Ovary (tissue), 9 donors: ENCODE results near the gene HYAL4. TPM values are rescaled to one million over a fixed set of nuclear protein-coding genes. Genes with fewer than 3 reads are reported as not detected.

ENCODE experiments used
- DNase-seq, 5 donors: peaks; one replicate each; pipeline ENCODE4 v3.0.0-alpha.2; 2019 to 2020
- H3K27ac ChIP-seq, 2 donors: fragments of 200-600 bp; one replicate each; pipeline versions ENCODE4 v1.5.1 to v1.8.0; 2019 to 2022
- H3K27me3 ChIP-seq: fragments of 200-600 bp; one replicate; pipeline ENCODE4 v1.8.0; 2022
- H3K36me3 ChIP-seq: fragments of 200-600 bp; sonication (generic); one replicate; pipeline ENCODE4 v1.5.1; 2019
- H3K4me1 ChIP-seq: one replicate; pipeline ENCODE4 v1.8.1; 2013; ENCODE audit warnings: mild to moderate bottlenecking, moderate library complexity; ENCODE audit not compliant: insufficient read depth
- H3K4me3 ChIP-seq: fragments of 200-600 bp; sonication (generic); one replicate; pipeline ENCODE4 v1.5.1; 2017
- H3K9me3 ChIP-seq, 2 donors: fragments of 200-600 bp in 1 of 2; sonication (generic) in 1 of 2; one replicate each; pipeline versions ENCODE4 v1.5.1 to v1.8.1; 2013 to 2019; ENCODE audit warnings: mild to moderate bottlenecking in 1 of 2, moderate library complexity in 1 of 2
- EP300 ChIP-seq: sonication (generic); formaldehyde crosslinking; IDR thresholded peaks from one replicate; pipeline ENCODE4 v1.6.1; 2017; ENCODE audit warnings: antibody characterized with exemption
- POLR2A ChIP-seq: fragments of 450-650 bp; IDR thresholded peaks from one replicate; pipeline ENCODE4 v1.6.1; 2017; ENCODE audit warnings: antibody characterized with exemption, mild to moderate bottlenecking, moderate library complexity
- WGBS, 3 donors: extraction: QIAGEN DNeasy Blood & Tissue Kit in 1 of 3; methylation state at CpG; one replicate each; pipeline versions ENCODE4 v1.1.5 to v1.1.7; 2013 to 2017; 5-methylcytosine and 5-hydroxymethylcytosine counted together
- intact Hi-C, 4 donors: fragments of 100-400 bp; cut with DNase I; formaldehyde crosslinking; loops; one replicate each; pipeline versions ENCODE4 v1.11.0 to v1.15.1; 2022 to 2023
- polyA plus RNA-seq, 2 donors: library from polyadenylated mRNA; stranded (reverse); fragments of 200-250 nt in 1 of 2; fragments of 350-450 nt in 1 of 2; fragmentation: Illumina TruSeq in 1 of 2; extraction: RNeasy Lipid Tissue Mini Kit (QIAGEN cat#74804) in 1 of 2; gene quantifications; one replicate each; pipeline ENCODE4 v1.2.3, GENCODE V29; 2013 to 2014
- total RNA-seq, 7 donors: library from RNA; depleted of rRNA in 2 of 7; stranded (reverse); fragments of >200 nt in 2 of 7; fragmentation: NEBNext Ultra II Directional in 3 of 7; extraction: Animal tissue kit (Norgen Biotek cat#: 25700) in 3 of 7; gene quantifications; one replicate each; pipeline versions ENCODE4 v1.1.0 to v1.2.4, GENCODE V29; 2016 to 2023
- TF ChIP-seq, protein P1 (sequence below), 3 donors: fragments of 450-650 bp in 2 of 3; fragments of 200-600 bp in 1 of 3; IDR thresholded peaks; one replicate each; pipeline versions ENCODE4 v1.5.1 to v1.8.0; 2016 to 2022; ENCODE audit warnings: antibody characterized with exemption in 3 of 3, mild to moderate bottlenecking in 1 of 3
- donor health status: DM: no; HTN: no; CAD: no; lungs with moderate emphysema.
- donor health status: DM: no; HTN: no; CAD: no.
- donor health status: Bipolar disorder and iron deficiency.
- donor health status: DM: yes; HTN: yes; CAD: no.
- donor health status: DM: no; HTN: no; CAD: no.
- donor health status: DM: yes; HTN: yes; CAD: no.

Gene HYAL4
- total and polyA plus RNA-seq, 9 donors = 0.20 TPM; not detected in 8

DNA sequence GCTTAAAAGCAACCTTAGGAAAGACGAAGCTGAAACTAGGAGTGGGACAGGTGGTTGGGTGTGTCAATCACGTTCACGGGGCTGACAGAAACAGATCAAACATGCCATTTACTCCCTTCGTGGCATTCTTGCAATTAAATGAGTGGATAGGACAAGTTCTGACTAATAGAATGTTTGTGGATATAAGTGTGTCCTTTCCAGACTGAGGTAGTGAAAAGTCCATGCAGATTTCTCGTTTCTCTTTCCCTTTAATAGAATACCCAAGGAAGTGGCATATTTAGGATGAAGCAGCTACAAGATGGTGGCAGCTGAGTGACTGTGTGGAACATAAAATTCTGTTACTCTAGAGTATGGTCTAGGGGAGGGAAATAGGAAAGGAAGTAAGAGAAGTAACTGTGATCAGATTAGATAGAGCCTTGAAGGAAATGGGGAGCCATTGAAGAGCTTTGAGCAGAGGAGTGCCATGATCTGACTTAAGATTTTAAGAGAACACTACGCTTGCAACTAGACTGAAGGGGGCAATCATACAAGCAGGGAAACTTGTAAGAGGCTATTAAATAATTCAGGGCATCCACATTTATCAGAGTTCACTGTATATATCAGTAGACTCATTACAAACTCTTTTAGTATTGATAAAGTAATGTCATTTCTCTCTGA, 46.3 kb upstream of the HYAL4 start:
- no peaks in the 10 kb centered on the region for H3K27me3 ChIP-seq
- no peaks in the 10 kb centered on the region for H3K9me3 ChIP-seq
- H3K36me3 ChIP-seq = no peaks in the 10 kb centered on the region
- DNase-seq = no peak
- 59 to 79% (median 72%) methylated on average over 6 of the region's 6 CpGs for WGBS, 3 donors
- TF ChIP-seq POLR2A (no peak), EP300 (no peak)
- TF ChIP-seq, protein P1, sequence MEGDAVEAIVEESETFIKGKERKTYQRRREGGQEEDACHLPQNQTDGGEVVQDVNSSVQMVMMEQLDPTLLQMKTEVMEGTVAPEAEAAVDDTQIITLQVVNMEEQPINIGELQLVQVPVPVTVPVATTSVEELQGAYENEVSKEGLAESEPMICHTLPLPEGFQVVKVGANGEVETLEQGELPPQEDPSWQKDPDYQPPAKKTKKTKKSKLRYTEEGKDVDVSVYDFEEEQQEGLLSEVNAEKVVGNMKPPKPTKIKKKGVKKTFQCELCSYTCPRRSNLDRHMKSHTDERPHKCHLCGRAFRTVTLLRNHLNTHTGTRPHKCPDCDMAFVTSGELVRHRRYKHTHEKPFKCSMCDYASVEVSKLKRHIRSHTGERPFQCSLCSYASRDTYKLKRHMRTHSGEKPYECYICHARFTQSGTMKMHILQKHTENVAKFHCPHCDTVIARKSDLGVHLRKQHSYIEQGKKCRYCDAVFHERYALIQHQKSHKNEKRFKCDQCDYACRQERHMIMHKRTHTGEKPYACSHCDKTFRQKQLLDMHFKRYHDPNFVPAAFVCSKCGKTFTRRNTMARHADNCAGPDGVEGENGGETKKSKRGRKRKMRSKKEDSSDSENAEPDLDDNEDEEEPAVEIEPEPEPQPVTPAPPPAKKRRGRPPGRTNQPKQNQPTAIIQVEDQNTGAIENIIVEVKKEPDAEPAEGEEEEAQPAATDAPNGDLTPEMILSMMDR (IDR thresholded peaks at IDR 0.05) = no peak
- intact Hi-C loops = loop anchor here in 2 of 4 donors (5.0 to 10.0 kb wide), 3 partner anchors 54 to 69 kb away; partner anchors contain the start of gene WASL (in 1 of the 2)
- H3K4me3 ChIP-seq = no peak overlapping the region
- no peak overlapping the region for H3K27ac ChIP-seq
- no peaks in the 10 kb centered on the region for H3K4me1 ChIP-seq

DNA sequence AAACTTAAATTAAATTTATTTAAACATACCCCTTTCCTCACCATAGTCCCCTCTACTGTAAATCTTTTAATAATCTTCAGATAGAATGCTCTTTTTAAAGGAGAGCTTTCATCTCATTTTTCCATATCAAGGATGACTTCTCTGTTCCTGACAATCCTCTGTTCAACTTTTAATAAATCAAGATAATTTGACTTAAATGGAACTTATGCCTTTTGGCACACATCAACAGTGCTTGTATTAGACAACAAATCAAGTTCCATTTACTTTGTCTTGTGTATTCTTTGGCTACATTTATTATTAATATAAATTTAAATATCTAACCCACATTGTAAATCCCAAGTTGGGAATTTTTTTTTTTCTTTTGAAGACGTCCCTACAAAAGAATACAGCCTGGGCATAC, 42.7 kb upstream of the HYAL4 start:
- no peak for DNase-seq
- no peaks in the 10 kb centered on the region for H3K36me3 ChIP-seq
- H3K27ac ChIP-seq = no peak overlapping the region
- no peaks in the 10 kb centered on the region for H3K9me3 ChIP-seq
- no peak overlapping the region for H3K4me3 ChIP-seq
- 46 to 62% (median 55%) methylated on average over 1 of the region's 1 CpG for WGBS, 3 donors
- H3K4me1 ChIP-seq = no peaks in the 10 kb centered on the region
- H3K27me3 ChIP-seq = no peaks in the 10 kb centered on the region
- intact Hi-C loops = no loop called here
- TF ChIP-seq POLR2A (no peak), EP300 (no peak)
- TF ChIP-seq, protein P1 (IDR thresholded peaks at IDR 0.05) = no peak

DNA sequence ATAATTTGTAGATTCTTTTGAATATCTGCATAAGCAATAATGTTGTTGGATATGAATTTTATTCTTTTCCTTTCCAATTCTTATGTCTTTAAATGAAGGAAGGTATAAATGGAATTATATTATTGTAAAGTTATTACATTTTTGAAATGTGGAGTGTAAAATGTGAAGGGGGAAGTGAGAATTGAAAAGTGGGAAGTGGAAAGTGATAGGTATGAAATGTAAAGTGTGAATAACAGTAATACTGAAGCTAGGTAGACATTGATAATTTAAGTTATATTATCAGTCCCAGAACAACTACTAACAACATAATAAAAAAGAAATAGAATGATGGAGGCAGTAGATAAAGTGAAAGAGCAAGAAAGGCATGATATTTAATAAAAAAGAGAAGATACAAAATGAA, 39.7 kb upstream of the HYAL4 start:
- Histone ChIP-seq H3K4me1 (no peaks in the 10 kb centered on the region), H3K4me3 (no peak overlapping the region), H3K27me3 (no peaks in the 10 kb centered on the region), H3K27ac (no peak overlapping the region), H3K9me3 (no peaks in the 10 kb centered on the region), H3K36me3 (no peaks in the 10 kb centered on the region)
- no peak for TF ChIP-seq EP300
- TF ChIP-seq POLR2A = no peak
- TF ChIP-seq, protein P1 (IDR thresholded peaks at IDR 0.05) = no peak
- intact Hi-C loops = no loop called here
- DNase-seq = no peak

DNA sequence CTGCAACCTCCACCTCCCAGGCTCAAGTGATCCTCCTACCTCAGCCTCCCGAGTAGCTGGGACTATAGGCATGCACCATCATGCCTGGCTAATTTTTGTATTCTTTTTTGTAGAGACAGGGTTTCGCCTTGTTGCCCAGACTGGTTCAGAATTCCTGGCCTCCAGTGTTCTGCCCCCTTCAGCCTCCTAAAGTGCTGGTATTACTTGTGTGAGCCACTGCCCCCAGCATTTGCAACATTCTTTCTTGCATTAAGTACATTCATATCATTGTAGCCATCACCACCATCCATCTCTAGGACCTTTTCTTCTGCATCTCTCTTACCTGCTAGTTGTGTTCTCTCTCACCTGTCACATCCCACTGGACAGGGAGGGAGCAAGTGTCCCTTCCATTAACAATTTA, 35.5 kb upstream of the HYAL4 start:
- no peaks in the 10 kb centered on the region for H3K36me3 ChIP-seq
- H3K4me3 ChIP-seq = no peak overlapping the region
- 95 to 97% (median 97%) methylated on average over 2 of the region's 2 CpGs for WGBS, 3 donors
- DNase-seq = no peak
- H3K4me1 ChIP-seq = no peaks in the 10 kb centered on the region
- no peaks in the 10 kb centered on the region for H3K27me3 ChIP-seq
- no peak for TF ChIP-seq POLR2A
- no peak for TF ChIP-seq EP300
- TF ChIP-seq, protein P1 (IDR thresholded peaks at IDR 0.05) = no peak
- no peaks in the 10 kb centered on the region for H3K9me3 ChIP-seq
- no peak overlapping the region for H3K27ac ChIP-seq
- intact Hi-C loops = no loop called here
